ENCODE data around the gene EMC10. TPM values are rescaled to one million over a fixed set of nuclear protein-coding genes. Genes with fewer than 3 reads are reported as not detected.

Gene EMC10
- total RNA-seq, 1 experiment from 2014 or later, result 108 TPM

DNA sequence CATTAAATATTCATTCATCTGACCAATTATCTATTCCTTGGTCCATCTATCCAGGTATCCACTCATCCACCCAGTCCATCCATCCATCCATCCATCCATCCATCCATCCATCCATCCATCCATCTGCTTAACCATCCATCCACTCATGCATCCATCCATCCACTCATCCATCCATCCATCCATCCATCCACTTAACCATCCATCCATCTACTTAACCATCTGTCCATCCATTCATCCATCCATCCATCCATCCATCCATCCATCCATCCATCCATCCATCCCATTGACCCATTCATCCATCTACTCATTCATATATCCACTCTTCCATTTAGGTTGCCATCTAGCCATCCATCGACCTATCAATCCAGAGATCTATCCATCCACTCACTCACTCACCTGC is 32.2 kb upstream of the EMC10 start:
- intact Hi-C loops (cut with micrococcal nuclease; ENCODE audit: unreplicated experiment), result no loop called here
- Histone ChIP-seq H3K4me3 (ENCODE audit: low read depth, low read length, poor library complexity, severe bottlenecking) (no peak overlapping the region), H3K9me3 (ENCODE audit: low read depth, low read length, poor library complexity, severe bottlenecking) (no peaks in the 10 kb centered on the region), H3K27me3 (replicated peaks; ENCODE audit: insufficient read depth, low read depth, low read length, poor library complexity) (no peaks in the 10 kb centered on the region), H3K4me1 (ENCODE audit: insufficient read depth, low read length, poor library complexity, severe bottlenecking) (no peaks in the 10 kb centered on the region), H3K36me3 (ENCODE audit: insufficient read depth, low read length, poor library complexity, severe bottlenecking) (no peaks in the 10 kb centered on the region), H3K27ac (ENCODE audit: low read depth, low read length, poor library complexity, severe bottlenecking) (no peak overlapping the region)
- no peak for DNase-seq (ENCODE audit: low spot score)
- TF ChIP-seq EZH2 (IDR thresholded peaks at IDR 0.05; ENCODE audit: borderline replicate concordance, low read depth, low read length, poor library complexity, severe bottlenecking) (no peak), CTCF (conservative IDR thresholded peaks at IDR 0.05; ENCODE audit: low read depth, low read length) (no peak)
- POLR2A ChIA-PET (ENCODE audit: low non-redundant PET), result no interaction called here
- CTCF ChIA-PET, result no interaction called here
- BruUV-seq (replicated peaks), result no TSS peak

DNA sequence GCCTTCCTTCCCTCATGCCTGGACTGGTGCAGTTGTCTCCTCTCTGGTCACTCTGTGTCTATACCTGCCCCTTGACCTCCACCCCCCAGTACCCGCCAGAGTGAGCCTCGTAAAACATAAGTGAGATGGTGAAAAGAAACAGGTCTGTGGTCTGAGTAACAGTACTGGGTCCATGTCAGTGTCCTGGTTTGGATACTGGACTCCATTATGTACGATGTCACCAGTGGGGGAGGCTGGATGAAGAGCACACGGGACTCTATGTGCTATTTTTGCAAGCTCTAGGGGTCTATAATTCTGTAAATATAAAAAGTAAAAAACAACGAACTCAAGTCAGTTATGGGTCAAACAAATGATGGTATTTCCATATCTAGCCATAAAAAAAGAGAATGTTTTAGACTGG is 29.3 kb upstream of the EMC10 start:
- POLR2A ChIA-PET (ENCODE audit: low non-redundant PET), result no interaction called here
- CTCF ChIA-PET, result no interaction called here
- no peaks in the 10 kb centered on the region for H3K27me3 ChIP-seq (replicated peaks; ENCODE audit: insufficient read depth, low read depth, low read length, poor library complexity)
- TF ChIP-seq EZH2 (IDR thresholded peaks at IDR 0.05; ENCODE audit: borderline replicate concordance, low read depth, low read length, poor library complexity, severe bottlenecking), result no peak
- no peak for TF ChIP-seq CTCF (conservative IDR thresholded peaks at IDR 0.05; ENCODE audit: low read depth, low read length)
- no peaks in the 10 kb centered on the region for H3K4me1 ChIP-seq (ENCODE audit: insufficient read depth, low read length, poor library complexity, severe bottlenecking)
- H3K4me3 ChIP-seq (ENCODE audit: low read depth, low read length, poor library complexity, severe bottlenecking), result no peak overlapping the region
- DNase-seq (ENCODE audit: low spot score), result no peak
- no peaks in the 10 kb centered on the region for H3K36me3 ChIP-seq (ENCODE audit: insufficient read depth, low read length, poor library complexity, severe bottlenecking)
- intact Hi-C loops (cut with micrococcal nuclease; ENCODE audit: unreplicated experiment), result no loop called here
- no peaks in the 10 kb centered on the region for H3K9me3 ChIP-seq (ENCODE audit: low read depth, low read length, poor library complexity, severe bottlenecking)
- no peak overlapping the region for H3K27ac ChIP-seq (ENCODE audit: low read depth, low read length, poor library complexity, severe bottlenecking)
- BruUV-seq (replicated peaks), result no TSS peak

DNA sequence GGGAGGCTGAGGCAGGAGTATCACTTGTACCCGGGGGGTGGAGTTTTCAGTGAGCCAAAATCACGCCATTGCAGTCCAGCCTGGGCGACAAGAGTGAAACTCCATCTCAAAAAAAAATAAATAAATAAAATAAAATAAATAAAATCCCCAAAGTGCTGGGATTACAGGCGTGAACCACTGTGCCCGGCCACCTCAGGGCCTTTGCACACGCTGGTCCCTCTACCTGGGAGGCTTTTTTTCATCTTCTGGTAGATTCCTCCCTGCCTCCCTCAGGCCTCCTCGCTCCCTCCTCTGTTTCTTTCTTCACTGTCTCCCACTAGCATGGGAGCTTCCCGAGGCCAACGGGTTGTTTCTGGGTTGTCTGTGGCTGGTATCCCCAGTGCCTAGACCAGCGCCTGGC is 28.6 kb upstream of the EMC10 start:
- DNase-seq (ENCODE audit: low spot score), result no peak
- POLR2A ChIA-PET (ENCODE audit: low non-redundant PET), result no interaction called here

More for the DNA sequence above, 28.6 kb upstream of the EMC10 start:
- Histone ChIP-seq H3K27ac (ENCODE audit: low read depth, low read length, poor library complexity, severe bottlenecking) (no peak overlapping the region), H3K9me3 (ENCODE audit: low read depth, low read length, poor library complexity, severe bottlenecking) (no peaks in the 10 kb centered on the region), H3K4me1 (ENCODE audit: insufficient read depth, low read length, poor library complexity, severe bottlenecking) (no peaks in the 10 kb centered on the region), H3K36me3 (ENCODE audit: insufficient read depth, low read length, poor library complexity, severe bottlenecking) (no peaks in the 10 kb centered on the region), H3K4me3 (ENCODE audit: low read depth, low read length, poor library complexity, severe bottlenecking) (no peak overlapping the region), H3K27me3 (replicated peaks; ENCODE audit: insufficient read depth, low read depth, low read length, poor library complexity) (no peaks in the 10 kb centered on the region)
- CTCF ChIA-PET, result interaction anchor here (0.8 kb wide), 1 partner anchor 13 kb away, joined by 3 read pairs; no protein-coding TSS in a partner anchor
- no TSS peak for BruUV-seq (replicated peaks)
- intact Hi-C loops (cut with micrococcal nuclease; ENCODE audit: unreplicated experiment), result no loop called here
- no peak for TF ChIP-seq EZH2 (IDR thresholded peaks at IDR 0.05; ENCODE audit: borderline replicate concordance, low read depth, low read length, poor library complexity, severe bottlenecking)
- TF ChIP-seq CTCF (conservative IDR thresholded peaks at IDR 0.05; ENCODE audit: low read depth, low read length), result no peak
